GM18861 (cell line): ENCODE data around the gene RGS6.

ENCODE experiments used
- ATAC-seq: cut with Tn5 transposase; IDR thresholded peaks from one replicate; pipeline ENCODE4 v1.9.1; 2021; ENCODE audit not compliant: unreplicated experiment

The RGS6 gene

GRCh38 chr14:72013721-72014345 is 81.6 kb downstream of the RGS6 start:
- no peak for ATAC-seq

- ATAC-seq, result no peak
These were observed 82.3 kb downstream of the RGS6 start for GRCh38 chr14:72014486-72014885.

GRCh38 chr14:72017290-72017689 is 85.1 kb downstream of the RGS6 start:
- no peak for ATAC-seq

- no peak for ATAC-seq
These were observed 91.2 kb downstream of the RGS6 start for GRCh38 chr14:72023128-72024042.

GRCh38 chr14:72024043-72024407 is 91.8 kb downstream of the RGS6 start:
- no peak for ATAC-seq

GRCh38 chr14:72024504-72024903 is 92.3 kb downstream of the RGS6 start:
- no peak for ATAC-seq

- no peak for ATAC-seq
These were observed 94.3 kb downstream of the RGS6 start for GRCh38 chr14:72026536-72026935.

- ATAC-seq, result no peak
These were observed 94.8 kb downstream of the RGS6 start for GRCh38 chr14:72027061-72027460.

GRCh38 chr14:72033365-72033764 is 101.1 kb downstream of the RGS6 start:
- ATAC-seq, result no peak

- no peak for ATAC-seq
These were observed 108.3 kb downstream of the RGS6 start for GRCh38 chr14:72040528-72040927.

- ATAC-seq, result no peak
These were observed 113.0 kb downstream of the RGS6 start for GRCh38 chr14:72045271-72045670.

- no peak for ATAC-seq
These were observed 113.7 kb downstream of the RGS6 start for GRCh38 chr14:72045885-72046284.

- no peak for ATAC-seq
These were observed 117.2 kb downstream of the RGS6 start for GRCh38 chr14:72049462-72049861.

- ATAC-seq, result no peak
These were observed 120.1 kb downstream of the RGS6 start for GRCh38 chr14:72052356-72052755.

- ATAC-seq, result no peak
These were observed 121.4 kb downstream of the RGS6 start for GRCh38 chr14:72053651-72054050.

GRCh38 chr14:72054911-72055310 is 122.7 kb downstream of the RGS6 start:
- no peak for ATAC-seq

- no peak for ATAC-seq
These were observed 125.6 kb downstream of the RGS6 start for GRCh38 chr14:72057701-72058285.

GRCh38 chr14:72060460-72060859 is 128.2 kb downstream of the RGS6 start:
- no peak for ATAC-seq

GRCh38 chr14:72060917-72061316 is 128.7 kb downstream of the RGS6 start:
- no peak for ATAC-seq

GRCh38 chr14:72061718-72062117 is 129.5 kb downstream of the RGS6 start:
- ATAC-seq, result no peak

GRCh38 chr14:72063761-72064282 is 131.6 kb downstream of the RGS6 start:
- ATAC-seq, result no peak

GRCh38 chr14:72064501-72064900 is 132.3 kb downstream of the RGS6 start:
- no peak for ATAC-seq
